HG02759 (cell line): ENCODE measurements around the gene DRD2.

Experiments used
- ATAC-seq: cut with Tn5 transposase; IDR thresholded peaks from one replicate; pipeline ENCODE4 v1.9.1; 2021; ENCODE audit warnings: mild to moderate bottlenecking, moderate library complexity; ENCODE audit not compliant: unreplicated experiment

DRD2 gene

GRCh38 chr11:113405724-113406478 lies 69.3 kb downstream of the DRD2 start:
- no peak for ATAC-seq

- ATAC-seq, result no peak
These were observed 70.3 kb downstream of the DRD2 start for GRCh38 chr11:113404859-113405430.

- no peak for ATAC-seq
These were observed 73.5 kb downstream of the DRD2 start for GRCh38 chr11:113401718-113402117.

DNA sequence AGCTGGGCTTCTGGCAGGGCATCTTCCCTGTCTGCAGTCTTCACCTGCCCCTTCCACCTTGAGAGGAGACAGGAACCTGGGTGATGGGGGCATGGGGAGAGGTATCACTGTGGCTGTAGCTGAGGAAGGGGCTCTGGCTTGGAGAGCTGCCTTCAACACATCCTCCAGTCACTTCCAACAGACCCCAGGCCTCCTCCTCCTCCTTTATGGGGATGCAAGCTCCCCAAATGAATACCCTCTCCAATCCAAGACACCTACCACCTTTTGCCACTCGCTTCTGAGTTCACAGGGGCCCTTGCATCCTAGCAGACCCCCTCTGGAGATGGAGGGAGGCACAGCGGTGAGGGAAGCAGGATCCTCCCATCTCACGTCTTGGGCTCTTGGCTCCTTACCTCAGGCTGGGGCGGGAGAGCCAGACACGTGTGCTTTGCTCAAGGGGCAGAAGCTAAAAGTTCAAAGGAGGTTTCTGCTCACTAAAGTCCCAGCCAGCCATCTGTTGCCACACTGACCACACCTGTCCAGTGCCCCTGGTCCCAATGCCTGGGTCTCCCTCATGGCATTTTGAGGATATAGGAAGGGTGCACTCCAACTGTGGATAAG lies 74.5 kb downstream of the DRD2 start:
- ATAC-seq, result no peak

GRCh38 chr11:113398669-113399430 lies 76.3 kb downstream of the DRD2 start:
- ATAC-seq, result no peak

GRCh38 chr11:113397821-113398220 lies 77.4 kb downstream of the DRD2 start:
- no peak for ATAC-seq

DNA sequence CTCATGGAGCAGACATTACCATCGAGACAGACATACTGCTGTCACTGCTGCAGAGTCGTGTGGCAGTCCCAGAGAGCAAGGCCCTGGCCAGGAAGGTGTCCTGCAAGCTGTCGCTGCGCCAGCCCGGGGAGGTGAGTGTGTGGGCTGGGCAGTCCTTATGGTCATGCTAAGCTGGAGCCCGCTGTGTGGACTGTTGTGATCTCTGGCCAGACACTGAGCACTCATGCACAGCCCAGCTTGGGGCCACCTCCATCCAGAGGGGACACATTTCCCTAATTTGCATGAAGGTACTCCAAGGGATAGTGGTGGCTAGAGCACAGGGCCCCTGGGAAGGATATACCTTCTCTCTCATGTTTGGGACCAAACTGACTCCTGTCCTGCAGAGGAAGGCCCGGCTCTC lies 78.0 kb downstream of the DRD2 start:
- ATAC-seq, result no peak

DNA sequence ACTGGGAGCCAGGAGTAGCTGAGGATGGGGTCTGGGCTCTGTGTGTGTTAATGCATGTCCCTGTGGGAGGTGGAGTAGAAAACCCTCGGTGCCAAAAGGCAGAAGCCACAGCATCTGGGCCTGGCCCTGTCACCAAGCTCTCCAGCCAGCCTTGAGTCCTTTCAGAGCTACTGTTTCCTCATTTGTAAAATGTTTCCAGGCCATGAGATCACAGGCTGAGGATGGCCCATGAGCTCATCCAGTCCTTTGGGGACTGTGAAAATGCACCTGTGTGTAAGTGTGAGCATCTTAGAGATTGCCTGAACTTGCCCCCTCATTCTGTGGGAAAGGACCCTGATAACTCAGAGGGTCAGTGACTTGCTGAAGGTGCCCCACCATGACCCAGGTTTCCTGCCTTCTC lies 78.5 kb downstream of the DRD2 start:
- no peak for ATAC-seq

GRCh38 chr11:113395782-113396336 lies 79.3 kb downstream of the DRD2 start:
- ATAC-seq, result no peak

- no peak for ATAC-seq
These were observed 80.3 kb downstream of the DRD2 start for GRCh38 chr11:113394919-113395318.

DNA sequence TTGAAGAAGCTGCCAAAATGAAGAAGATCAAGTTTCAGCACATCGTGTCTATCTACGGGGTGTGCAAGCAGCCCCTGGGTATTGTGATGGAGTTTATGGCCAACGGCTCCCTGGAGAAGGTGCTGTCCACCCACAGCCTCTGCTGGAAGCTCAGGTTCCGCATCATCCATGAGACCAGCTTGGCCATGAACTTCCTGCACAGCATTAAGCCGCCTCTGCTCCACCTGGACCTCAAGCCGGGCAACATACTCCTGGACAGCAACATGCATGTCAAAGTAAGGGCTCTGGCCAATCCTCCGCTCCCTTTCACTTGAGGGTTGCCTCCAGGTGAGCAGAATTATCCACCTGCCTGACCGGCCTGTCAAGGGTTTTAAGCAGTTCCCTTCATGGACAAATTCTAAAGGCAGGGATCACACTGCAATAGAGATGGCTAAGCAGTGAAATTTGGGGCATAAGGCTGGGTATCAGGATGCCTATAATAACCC lies 81.7 kb downstream of the DRD2 start:
- no peak for ATAC-seq

DNA sequence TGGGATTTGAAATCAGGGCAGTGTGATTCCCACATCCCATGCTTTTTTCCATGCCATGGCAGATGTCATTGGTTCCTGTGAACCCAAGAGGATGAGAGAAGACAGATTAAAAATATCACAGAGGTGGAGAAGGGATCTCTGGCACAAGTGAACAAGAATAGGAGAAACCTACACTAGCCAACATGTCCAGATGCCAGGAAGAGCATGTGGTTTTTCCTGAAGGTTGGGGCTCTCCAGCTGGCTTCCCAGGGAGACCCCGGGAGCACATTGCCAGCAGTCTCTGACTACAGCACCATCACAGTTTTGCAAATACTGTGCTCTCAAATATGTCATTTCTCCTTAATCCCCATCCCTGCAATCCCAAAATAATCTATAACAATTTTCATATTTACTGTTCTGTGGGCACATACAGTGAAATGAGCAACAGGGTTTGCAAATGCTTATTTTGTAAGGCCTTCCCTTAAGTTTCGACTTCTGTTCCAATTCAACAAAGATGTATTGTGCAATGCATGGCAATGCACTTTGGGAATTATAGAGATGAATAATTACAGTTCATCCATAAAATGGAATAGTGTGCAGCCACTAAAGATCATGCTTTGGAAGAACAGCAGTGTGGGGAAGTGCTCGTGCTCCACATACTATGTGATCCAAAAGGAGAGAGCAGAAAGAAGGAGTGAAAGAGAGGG lies 82.8 kb downstream of the DRD2 start:
- ATAC-seq, result no peak

GRCh38 chr11:113389272-113389671 lies 85.9 kb downstream of the DRD2 start:
- no peak for ATAC-seq

DNA sequence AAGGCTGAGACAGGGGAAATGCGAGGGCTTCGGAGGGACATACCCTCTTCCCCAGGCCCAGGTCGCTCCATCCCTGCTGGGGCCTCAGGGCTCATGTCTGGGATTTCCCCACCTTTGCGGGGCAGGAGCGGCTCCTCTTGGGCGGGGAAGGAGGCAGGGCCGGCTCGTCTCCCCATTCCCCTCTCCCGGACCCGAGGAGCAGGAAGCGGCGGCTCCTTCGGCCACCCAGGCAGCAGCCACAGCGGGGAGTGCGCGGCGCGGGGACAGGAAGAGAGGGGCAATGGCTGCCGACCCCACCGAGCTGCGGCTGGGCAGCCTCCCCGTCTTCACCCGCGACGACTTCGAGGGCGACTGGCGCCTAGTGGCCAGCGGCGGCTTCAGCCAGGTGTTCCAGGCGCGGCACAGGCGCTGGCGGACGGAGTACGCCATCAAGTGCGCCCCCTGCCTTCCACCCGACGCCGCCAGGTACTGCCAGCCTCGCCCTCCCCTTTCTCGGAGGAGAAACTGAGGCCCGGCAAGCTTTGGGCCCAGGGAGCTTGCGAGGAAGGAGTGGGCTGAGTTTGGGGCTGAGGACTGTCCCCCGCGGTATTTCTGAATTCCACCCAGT lies 87.5 kb downstream of the DRD2 start, which contains the start of gene ANKK1:
ANKK1 (plus strand) TSS at position 175 of the 607 bp plus-strand sequence; CDS start at position 281, 106 bp downstream.
- no peak for ATAC-seq

GRCh38 chr11:113386866-113387265 lies 88.3 kb downstream of the DRD2 start:
- no peak for ATAC-seq

GRCh38 chr11:113385749-113386148 lies 89.4 kb downstream of the DRD2 start:
- ATAC-seq, result no peak

- ATAC-seq, result no peak
These were observed 90.6 kb downstream of the DRD2 start for GRCh38 chr11:113384551-113384950.

- ATAC-seq, result no peak
These were observed 93.1 kb downstream of the DRD2 start for GRCh38 chr11:113382121-113382520.

GRCh38 chr11:113378692-113379091 lies 96.5 kb downstream of the DRD2 start:
- ATAC-seq, result no peak
